Endothelial cell of umbilical vein (primary cell): ENCODE measurements around the gene COPS3. TPM values are rescaled to one million over a fixed set of nuclear protein-coding genes. Genes with fewer than 3 reads are reported as not detected.

Source experiments
- BruUV-seq: library from RNA; stranded (reverse); fragments of 400-500 nt; replicated peaks from 2 replicates; lab custom pipeline; 2021; lab: Mats Ljungman, UMichigan
- CTCF ChIA-PET: fragments of 300-600, 350-600 bp; sonication (Branson Sonifier 250); formaldehyde crosslinking; loops from one replicate; lab custom pipeline; 2021; ENCODE audit warnings: antibody characterized with exemption, inconsistent platforms; lab: Charles Lee
- POLR2A ChIA-PET: fragments of 300-600, 350-600 bp; sonication (Branson Sonifier 250); formaldehyde crosslinking; loops from one replicate; lab custom pipeline; 2021; ENCODE audit warnings: antibody characterized with exemption, inconsistent platforms; lab: Charles Lee
- DNase-seq: peaks from one replicate; pipeline ENCODE4 v3.0.0-alpha.2; 2011; ENCODE audit warnings: low read depth, low spot score
- FAIRE-seq: peaks from 2 replicates; lab custom pipeline; 2011; peaks lifted over from hg19 to GRCh38; lab: Jason Lieb, UNC
- H2AFZ ChIP-seq: 2 replicates; pipeline ENCODE4 v1.6.0; 2012; ENCODE audit warnings: low read depth, low read length, control low read depth, inconsistent platforms
- H3K27ac ChIP-seq: 2 replicates; pipeline ENCODE4 v1.5.1; 2011; ENCODE audit warnings: low read depth, mild to moderate bottlenecking, control low read depth, low read length, moderate library complexity; ENCODE audit not compliant: insufficient read depth
- H3K27me3 ChIP-seq, 2 experiments: 2 replicates each; pipeline versions ENCODE4 v1.6.0 to v1.6.1; 2011; ENCODE audit warnings: low read length in 2 of 2, mixed read lengths in 1 of 2; ENCODE audit not compliant: control insufficient read depth in 2 of 2, insufficient read depth in 2 of 2
- H3K36me3 ChIP-seq, 2 experiments: 2 replicates in 1 of 2; 3 replicates in 1 of 2; pipeline ENCODE4 v1.5.1; 2011; ENCODE audit warnings: low read length in 2 of 2, mild to moderate bottlenecking in 1 of 2, moderate library complexity in 1 of 2; ENCODE audit not compliant: control insufficient read depth in 2 of 2, insufficient read depth in 2 of 2; ENCODE audit errors: extremely low read depth in 1 of 2
- H3K4me1 ChIP-seq: 3 replicates; pipeline ENCODE4 v1.5.1; 2011; ENCODE audit warnings: mild to moderate bottlenecking, low read length; ENCODE audit not compliant: control insufficient read depth, insufficient read depth; ENCODE audit errors: extremely low read depth
- H3K4me2 ChIP-seq: 2 replicates; pipeline ENCODE4 v1.6.1; 2011; ENCODE audit warnings: low read length, control low read depth, mixed read lengths; ENCODE audit not compliant: insufficient read depth
- H3K4me3 ChIP-seq, 3 experiments: fragments of 200-600 bp in 1 of 3; sonication (generic), shearing (Covaris generic) in 1 of 3; replicated peaks in 1 of 3; 2 replicates each; pipeline ENCODE4 v1.5.1; 2011 to 2016; ENCODE audit warnings: control low read depth in 3 of 3, low read length in 3 of 3, mild to moderate bottlenecking in 2 of 3, inconsistent platforms in 1 of 3, low read depth in 1 of 3, moderate library complexity in 1 of 3; ENCODE audit not compliant: insufficient read depth in 1 of 3
- H3K79me2 ChIP-seq: 2 replicates; pipeline ENCODE4 v1.6.0; 2012; ENCODE audit warnings: low read length, inconsistent platforms; ENCODE audit not compliant: control insufficient read depth, insufficient read depth
- H3K9ac ChIP-seq: replicated peaks from 2 replicates; pipeline ENCODE3; 2011; ENCODE audit warnings: low read length, control low read depth; ENCODE audit not compliant: insufficient read depth; ENCODE audit errors: extremely low read depth
- H3K9me1 ChIP-seq: replicated peaks from 3 replicates; pipeline ENCODE4 v1.6.0; 2011; ENCODE audit warnings: mild to moderate bottlenecking, low read length; ENCODE audit not compliant: control insufficient read depth, insufficient read depth; ENCODE audit errors: extremely low read depth
- H3K9me3 ChIP-seq: replicated peaks from 2 replicates; pipeline ENCODE4 v1.5.1; 2012; ENCODE audit warnings: low read length, inconsistent platforms; ENCODE audit not compliant: control insufficient read depth, insufficient read depth
- H4K20me1 ChIP-seq: replicated peaks from 2 replicates; pipeline ENCODE3; 2011; ENCODE audit warnings: mild to moderate bottlenecking, low read length; ENCODE audit not compliant: control insufficient read depth, insufficient read depth; ENCODE audit errors: extremely low read depth
- CTCF ChIP-seq, 2 donors: IDR thresholded peaks; 1 replicate in 1 of 2; 2 replicates in 1 of 2; pipeline ENCODE4 v1.5.1; 2011; ENCODE audit warnings: low read length in 2 of 2, mild to moderate bottlenecking in 2 of 2, moderate library complexity in 2 of 2, control low read depth in 1 of 2, inconsistent platforms in 1 of 2, low read depth in 1 of 2; ENCODE audit not compliant: insufficient read depth in 1 of 2; ENCODE audit errors: extremely low read depth in 1 of 2
- EZH2 ChIP-seq: IDR thresholded peaks from 2 replicates; pipeline ENCODE4 v1.6.1; 2012; ENCODE audit warnings: borderline replicate concordance, low read depth, mild to moderate bottlenecking, moderate library complexity, low read length, inconsistent platforms; ENCODE audit not compliant: severe bottlenecking
- FOS ChIP-seq: IDR thresholded peaks from 2 replicates; pipeline ENCODE4 v1.6.1; 2011; ENCODE audit warnings: mild to moderate bottlenecking, low read length, moderate library complexity, borderline replicate concordance; ENCODE audit not compliant: insufficient read depth
- GATA2 ChIP-seq: IDR thresholded peaks from 2 replicates; pipeline ENCODE4 v1.7.0; 2011; ENCODE audit warnings: low read depth, mild to moderate bottlenecking, moderate library complexity, mixed read lengths, low read length; ENCODE audit not compliant: insufficient read length, insufficient read depth
- JUN ChIP-seq: IDR thresholded peaks from 2 replicates; pipeline ENCODE4 v1.6.1; 2011; ENCODE audit warnings: borderline replicate concordance, low read depth; ENCODE audit not compliant: insufficient read length, insufficient read depth
- MAX ChIP-seq: IDR thresholded peaks from 2 replicates; pipeline ENCODE4 v1.6.1; 2011; ENCODE audit not compliant: insufficient read depth, insufficient read length
- MYC ChIP-seq: IDR thresholded peaks from one replicate; pipeline ENCODE4 v1.6.1; 2011; ENCODE audit warnings: mild to moderate bottlenecking, low read depth, low read length
- POLR2A ChIP-seq: IDR thresholded peaks from 2 replicates; pipeline ENCODE4 v1.6.1; 2012; ENCODE audit warnings: low read depth, mild to moderate bottlenecking, control low read depth, low read length
- POLR2AphosphoS5 ChIP-seq: IDR thresholded peaks from 2 replicates; pipeline ENCODE4 v1.6.1; 2012; ENCODE audit warnings: low read depth, mild to moderate bottlenecking, control low read depth, low read length, moderate library complexity; ENCODE audit not compliant: insufficient read depth
- dilution Hi-C: fragments of 300-500 bp; cut with MboI; formaldehyde crosslinking; loops from one replicate; pipeline ENCODE4 v1.15.0; 2019; ENCODE audit warnings: low sequenced_read_pairs; ENCODE audit not compliant: extremely low pct_ligation_motif_present
- intact Hi-C: fragments of 100-400 bp; cut with micrococcal nuclease; formaldehyde crosslinking; loops from one replicate; pipeline ENCODE4 v1.10.0; 2022
- polyA plus RNA-seq, 4 experiments: library from polyadenylated mRNA; depleted of rRNA in 3 of 4; stranded (reverse) in 3 of 4; unstranded in 1 of 4; fragments of >200 nt; gene quantifications; 2 replicates each; pipeline versions ENCODE4 v1.2.1 to v1.2.3, GENCODE V29; 2011 to 2012; ENCODE audit warnings: missing spikeins in 1 of 4
- total RNA-seq: library from RNA; stranded (reverse); gene quantifications from 2 replicates; pipeline ENCODE4 v1.2.3, GENCODE V29; 2021

COPS3 gene
- total and polyA plus RNA-seq, 2 donors (not counting 3 experiments of a cell fraction or from before 2014, with no cell fraction given), result 54.8 to 80.9 TPM

- intact Hi-C loops (no loop called here), dilution Hi-C loops (no loop called here)
- FAIRE-seq, result no peak
- Histone ChIP-seq H3K9me3 (no peaks in the 10 kb centered on the region), H3K27ac (no peak overlapping the region), H3K79me2 (no peaks in the 10 kb centered on the region), H3K4me1 (no peaks in the 10 kb centered on the region), H3K27me3 (no peaks in the 10 kb centered on the region), H3K9ac (no peak overlapping the region), H3K4me2 (no peak overlapping the region), H3K36me3 (peaks cover 22 to 77% of the 10 kb centered on the region in 2 experiments), H2AFZ (no peak overlapping the region), H3K9me1 (no peaks in the 10 kb centered on the region), H3K4me3 (no peak overlapping the region), H4K20me1 (no peaks in the 10 kb centered on the region)
- CTCF ChIA-PET, result no interaction called here
- TF ChIP-seq EZH2 (no peak), POLR2A (no peak), JUN (no peak), GATA2 (no peak), MAX (no peak), POLR2AphosphoS5 (no peak), FOS (no peak), MYC (no peak), CTCF (IDR thresholded peaks at IDR 0.05; ENCODE audit: extremely low read depth in 1 of 2, insufficient read depth in 1 of 2, low read depth in 1 of 2, low read length in 2 of 2) (no peak)
- no TSS peak for BruUV-seq
- no peak for DNase-seq
- POLR2A ChIA-PET, result no interaction called here
These were observed 63.1 kb downstream of the COPS3 start for GRCh38 chr17:17217995-17218394.
